Lower lobe of right lung (tissue), 2 donors: ENCODE results near the gene AMFR. TPM values are rescaled to one million over a fixed set of nuclear protein-coding genes. Genes with fewer than 3 reads are reported as not detected.

Experiments used
- ATAC-seq, 2 donors: fragments of 200-7000 bp; cut with Tn5 transposase; one replicate each; pipeline ENCODE4 v1.9.1; 2020 to 2022; ENCODE audit warnings: mild to moderate bottlenecking in 2 of 2, moderate library complexity in 2 of 2
- DNase-seq: peaks from one replicate; pipeline ENCODE4 v3.0.0-alpha.2; 2020
- H3K27ac ChIP-seq: fragments of 200-600 bp; one replicate; pipeline ENCODE4 v1.8.0; 2022
- H3K27me3 ChIP-seq: fragments of 200-600 bp; one replicate; pipeline ENCODE4 v1.8.0; 2022; ENCODE audit warnings: low read depth
- H3K36me3 ChIP-seq: fragments of 200-600 bp; one replicate; pipeline ENCODE4 v1.8.0; 2022; ENCODE audit warnings: mild to moderate bottlenecking
- H3K4me1 ChIP-seq: fragments of 200-600 bp; one replicate; pipeline ENCODE4 v1.8.0; 2022
- H3K4me3 ChIP-seq: fragments of 200-600 bp; one replicate; pipeline ENCODE4 v1.8.0; 2022; ENCODE audit warnings: mild to moderate bottlenecking
- H3K9me3 ChIP-seq: fragments of 200-600 bp; one replicate; pipeline ENCODE4 v1.8.0; 2022
- CTCF ChIP-seq: fragments of 200-600 bp; IDR thresholded peaks from one replicate; pipeline ENCODE4 v1.8.0; 2022; ENCODE audit warnings: antibody characterized with exemption, mild to moderate bottlenecking
- intact Hi-C: fragments of 100-400 bp; cut with DNase I; formaldehyde crosslinking; loops from one replicate; pipeline ENCODE4 v1.11.0; 2022
- total RNA-seq: library from RNA; stranded (reverse); fragmentation: NEBNext Ultra II Directional; extraction: Animal tissue kit (Norgen Biotek cat#: 25700); gene quantifications from one replicate; pipeline ENCODE4 v1.2.1, GENCODE V29; 2021
- donor health status: DM: no; HTN: yes; CAD: no; lungs with severe emphysema.

AMFR gene
- total RNA-seq, 1 donor from 2014 or later, result 90.4 TPM

- no peak for DNase-seq
- H3K27ac ChIP-seq, result no peak overlapping the region
- H3K36me3 ChIP-seq, result no peaks in the 10 kb centered on the region
- no peak for ATAC-seq
- no peaks in the 10 kb centered on the region for H3K9me3 ChIP-seq
- peaks cover 9% of the 10 kb centered on the region for H3K4me1 ChIP-seq
- H3K4me3 ChIP-seq, result no peak overlapping the region
- no peak for TF ChIP-seq CTCF
- H3K27me3 ChIP-seq, result peaks cover 8% of the 10 kb centered on the region
- intact Hi-C loops, result no loop called here
Measured at GRCh38 chr16:56321571-56321970, 103.8 kb downstream of the AMFR start.

- Histone ChIP-seq H3K4me1 (peaks cover 9% of the 10 kb centered on the region), H3K4me3 (no peak overlapping the region), H3K36me3 (no peaks in the 10 kb centered on the region), H3K9me3 (no peaks in the 10 kb centered on the region), H3K27me3 (peaks cover 8% of the 10 kb centered on the region), H3K27ac (no peak overlapping the region)
- intact Hi-C loops, result no loop called here
- no peak for TF ChIP-seq CTCF
- ATAC-seq (no peak), DNase-seq (no peak)
Measured at GRCh38 chr16:56320811-56321558, 104.4 kb downstream of the AMFR start.

DNA sequence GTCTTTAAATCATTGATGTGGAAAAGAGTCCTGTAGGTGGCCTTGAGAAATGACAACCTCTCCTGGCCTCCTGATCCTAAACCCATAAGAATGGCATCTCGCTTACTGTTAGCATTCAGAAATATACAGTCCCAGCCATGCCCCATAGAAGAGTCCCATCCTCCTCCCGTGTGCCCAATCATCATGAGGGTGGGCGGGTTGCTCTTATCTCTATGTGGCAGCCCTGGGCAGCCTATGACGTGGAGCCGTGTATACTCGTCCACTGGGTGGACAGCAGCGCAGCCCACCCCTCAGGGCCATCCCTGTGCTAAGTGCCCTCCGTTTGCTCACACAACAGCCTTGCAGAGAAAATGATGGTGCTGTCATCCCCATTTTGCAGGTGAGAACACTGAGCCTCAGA lies 105.3 kb downstream of the AMFR start:
- TF ChIP-seq CTCF, result no peak

DNA sequence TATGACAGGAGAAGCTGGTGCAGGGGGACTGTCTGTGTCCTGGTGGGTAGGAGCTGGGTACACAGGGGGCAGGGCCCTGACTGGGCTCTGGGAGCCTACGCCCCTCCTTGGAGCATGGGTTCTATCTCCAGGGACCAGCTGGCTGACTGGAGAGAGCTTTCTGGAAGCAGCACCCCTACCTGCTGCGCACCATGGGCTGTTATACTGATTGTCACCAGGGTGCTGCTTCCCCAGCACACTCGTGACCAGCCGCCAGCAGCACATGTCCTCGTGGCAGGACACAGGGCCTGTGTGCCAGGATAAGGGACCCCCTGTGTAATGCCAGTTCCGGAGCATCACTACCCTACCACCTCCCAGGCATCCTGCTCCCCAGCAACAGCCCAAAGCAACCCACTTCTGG lies 106.0 kb downstream of the AMFR start:
- peaks cover 8% of the 10 kb centered on the region for H3K27me3 ChIP-seq

More for the DNA sequence above, 105.3 kb downstream of the AMFR start:
- intact Hi-C loops, result no loop called here
- Histone ChIP-seq H3K27ac (no peak overlapping the region), H3K4me3 (no peak overlapping the region), H3K4me1 (peaks cover 9% of the 10 kb centered on the region), H3K27me3 (peaks cover 8% of the 10 kb centered on the region), H3K36me3 (no peaks in the 10 kb centered on the region), H3K9me3 (no peaks in the 10 kb centered on the region)
- ATAC-seq (no peak), DNase-seq (no peak)

DNA sequence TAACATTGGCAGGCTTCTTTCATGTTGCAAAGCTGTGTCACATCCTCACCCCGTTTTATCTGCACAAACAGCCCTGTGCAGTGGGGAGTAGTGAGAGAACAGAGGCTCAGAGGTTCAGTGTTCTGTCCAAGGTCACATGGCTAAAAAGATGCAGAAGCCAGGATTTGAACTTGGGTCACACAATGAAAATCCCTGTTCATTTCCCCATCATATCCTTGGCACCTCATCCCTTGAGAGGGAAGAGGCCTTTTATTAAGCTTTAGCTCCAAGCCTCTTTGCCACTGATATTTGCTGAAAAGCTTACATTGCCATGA lies 106.6 kb downstream of the AMFR start:
- no peak for ATAC-seq
- Histone ChIP-seq H3K27ac (no peak overlapping the region), H3K9me3 (no peaks in the 10 kb centered on the region), H3K27me3 (peaks cover 8% of the 10 kb centered on the region), H3K36me3 (no peaks in the 10 kb centered on the region), H3K4me1 (peaks cover 9% of the 10 kb centered on the region), H3K4me3 (no peak overlapping the region)
- TF ChIP-seq CTCF, result no peak
- intact Hi-C loops, result loop anchor here (5.0 kb wide), 1 partner anchor 371 kb away; no protein-coding TSS in a partner anchor
- no peak for DNase-seq

More for the DNA sequence above, 106.0 kb downstream of the AMFR start:
- ATAC-seq, result no peak
- H3K9me3 ChIP-seq, result no peaks in the 10 kb centered on the region
- no peak overlapping the region for H3K27ac ChIP-seq
- H3K4me1 ChIP-seq, result peaks cover 9% of the 10 kb centered on the region
- no peak for TF ChIP-seq CTCF
- intact Hi-C loops, result loop anchor here (5.0 kb wide), 1 partner anchor 372 kb away; no protein-coding TSS in a partner anchor
- no peak overlapping the region for H3K4me3 ChIP-seq
- DNase-seq, result no peak
- H3K36me3 ChIP-seq, result no peaks in the 10 kb centered on the region
